NAMALWA (cell line): ENCODE measurements around the gene SGSM1.
A peak's percentile ranks its signal among the peaks of the same experiment; 100 is the strongest.
"Not testable (repeated sequence)": the region's sequence is repeated elsewhere in the genome, so short reads cannot be mapped to it uniquely, and the experiment has no call there.

Source experiments
- DNase-seq: peaks from one replicate; pipeline ENCODE4 v3.0.0-alpha.2; 2015; ENCODE audit warnings: low spot score

Gene SGSM1

DNA sequence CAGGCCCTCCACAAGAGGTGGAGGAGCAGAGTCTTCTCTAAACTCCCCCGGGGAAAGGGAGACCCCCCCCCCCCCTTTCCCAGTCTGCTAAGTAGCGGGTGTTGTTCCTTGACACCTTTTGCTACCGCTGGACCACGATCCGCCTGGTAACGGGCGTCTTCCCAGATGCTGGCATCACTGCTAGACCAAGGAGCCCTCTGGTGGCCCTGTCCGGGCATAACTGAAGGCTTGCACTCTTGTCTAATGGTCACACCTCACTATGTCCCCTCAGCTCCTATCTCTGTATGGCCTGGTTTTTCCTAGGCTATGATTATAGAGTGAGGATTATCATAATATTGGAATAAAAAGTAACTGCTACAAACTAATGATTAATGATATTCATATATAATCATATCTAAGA is 31.5 kb downstream of the SGSM1 start:
- DNase-seq = not testable (repeated sequence)

DNA sequence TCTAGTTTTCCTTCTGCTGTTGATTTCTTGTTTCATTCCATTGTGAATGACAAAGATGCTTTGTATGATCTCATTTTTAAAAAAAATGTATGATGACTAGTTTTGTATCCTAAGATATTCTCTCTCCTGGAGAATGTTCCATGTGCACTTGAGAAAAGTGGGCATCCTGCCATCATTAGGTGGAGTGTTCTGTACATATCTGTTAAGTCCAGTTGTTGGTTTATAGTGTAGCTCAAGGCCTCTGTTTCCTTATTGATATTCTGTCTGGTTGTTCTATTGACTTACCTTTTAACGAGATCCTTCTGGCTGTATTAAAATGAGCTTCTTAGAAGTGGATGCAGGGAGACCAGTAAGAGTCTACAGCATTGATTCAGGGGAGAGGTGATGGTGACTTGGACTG is 35.2 kb downstream of the SGSM1 start:
- no peak for DNase-seq

DNA sequence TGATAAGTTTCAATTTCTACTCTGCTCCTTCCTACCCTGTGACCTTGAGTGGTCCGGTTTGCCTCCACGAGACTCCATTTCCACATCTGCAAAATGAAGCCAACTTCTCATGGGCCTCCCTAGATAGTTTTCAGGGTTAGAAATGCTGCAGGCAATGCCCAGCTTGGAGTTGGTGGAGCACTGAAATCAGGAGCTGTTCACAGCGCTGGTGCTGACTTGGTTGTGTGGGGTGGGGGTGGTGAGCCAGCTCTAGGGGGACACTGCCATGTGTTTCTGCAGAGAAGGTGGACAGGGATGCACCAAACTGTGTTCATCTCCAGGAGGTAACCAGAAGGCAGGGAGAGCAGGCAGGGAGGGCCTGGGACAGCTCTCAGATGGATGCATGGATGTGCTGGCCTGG is 37.0 kb downstream of the SGSM1 start:
- DNase-seq = no peak

DNA sequence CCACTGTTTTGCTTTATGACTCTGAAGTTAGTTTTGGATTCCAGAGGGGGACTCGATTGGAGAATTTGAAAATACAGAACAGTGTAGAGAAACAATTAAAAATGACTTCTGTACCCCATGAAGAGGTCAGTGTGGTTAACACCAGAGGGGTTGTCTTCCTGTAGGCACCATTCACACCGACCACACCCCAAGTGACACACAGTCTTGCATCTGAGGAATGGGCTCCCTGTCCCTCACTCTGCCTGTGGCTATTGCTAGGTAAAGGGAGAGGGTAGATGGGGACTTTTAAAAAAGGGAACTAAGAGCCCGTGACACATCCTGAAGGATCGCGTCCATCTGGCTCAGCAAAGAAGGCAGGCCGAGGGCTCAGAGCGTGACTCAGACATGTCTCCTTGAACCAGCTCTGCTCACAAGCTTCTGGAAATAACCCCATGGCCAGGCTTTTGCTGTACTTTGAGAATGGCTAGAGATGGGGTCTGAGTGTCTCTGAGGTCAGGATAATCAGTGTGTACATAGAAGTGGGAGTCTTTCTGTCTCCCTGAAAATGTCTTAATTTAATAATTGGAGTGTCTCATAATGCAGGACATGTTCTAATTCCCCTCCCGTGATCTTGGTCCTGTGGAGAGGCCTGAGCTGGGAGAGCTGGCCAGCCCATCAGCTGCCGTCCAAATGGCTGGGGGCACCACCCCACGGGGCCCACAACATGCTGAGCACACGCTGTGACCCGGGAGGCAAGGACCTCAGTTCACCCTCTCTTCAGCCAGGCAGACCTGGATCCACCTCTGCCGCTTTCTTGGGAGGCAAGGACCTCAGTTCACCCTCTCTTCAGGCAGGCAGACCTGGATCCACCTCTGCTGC is 39.3 kb downstream of the SGSM1 start:
- no peak for DNase-seq

DNA sequence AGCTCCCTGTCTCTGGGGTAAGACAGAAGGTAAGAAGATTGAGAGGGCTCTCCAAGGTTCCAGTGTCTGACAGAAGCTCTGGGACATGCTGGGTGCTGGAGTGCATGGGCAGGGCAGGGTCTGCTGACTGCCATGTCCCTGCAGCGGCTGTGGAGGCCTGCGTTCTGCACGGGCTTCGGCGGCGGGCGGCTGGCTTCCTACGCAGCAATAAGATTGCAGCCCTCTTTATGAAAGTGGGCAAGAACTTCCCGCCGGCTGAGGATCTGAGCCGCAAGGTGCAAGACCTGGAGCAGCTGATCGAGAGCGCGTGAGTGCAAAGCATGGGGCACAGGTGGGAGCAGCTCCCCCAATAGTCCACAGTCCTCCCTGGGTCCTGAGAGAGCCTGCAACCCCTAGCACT is 41.5 kb downstream of the SGSM1 start:
- no peak for DNase-seq

DNA sequence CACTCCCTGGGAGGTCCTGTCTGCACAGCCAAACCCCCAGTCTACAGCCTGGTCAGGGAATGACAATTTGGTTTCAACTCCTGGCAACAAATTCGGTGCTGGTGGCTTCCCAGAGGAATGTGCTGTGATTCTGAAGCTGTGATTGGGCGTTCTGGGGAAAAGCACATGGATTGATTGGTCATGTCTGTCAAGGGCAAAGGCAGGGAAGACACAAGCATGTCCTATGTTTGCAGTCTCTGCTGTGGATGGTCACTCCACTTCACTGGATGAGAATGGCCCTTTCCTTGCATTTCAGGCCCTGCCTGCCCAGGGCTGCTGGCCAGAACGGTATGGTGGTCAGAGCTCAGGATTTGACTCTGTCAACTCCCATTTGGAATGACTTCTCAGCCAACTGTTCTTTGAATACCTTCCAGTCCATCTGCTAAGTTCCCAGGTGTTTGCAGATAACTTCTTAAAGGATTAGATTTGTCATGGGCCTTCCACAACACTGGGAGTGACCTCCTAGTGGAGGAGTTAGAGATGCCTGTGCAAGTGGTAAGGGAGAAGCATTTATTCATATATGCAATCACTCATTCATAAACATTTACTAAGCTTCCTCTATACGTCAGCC is 42.7 kb downstream of the SGSM1 start:
- no peak for DNase-seq

DNA sequence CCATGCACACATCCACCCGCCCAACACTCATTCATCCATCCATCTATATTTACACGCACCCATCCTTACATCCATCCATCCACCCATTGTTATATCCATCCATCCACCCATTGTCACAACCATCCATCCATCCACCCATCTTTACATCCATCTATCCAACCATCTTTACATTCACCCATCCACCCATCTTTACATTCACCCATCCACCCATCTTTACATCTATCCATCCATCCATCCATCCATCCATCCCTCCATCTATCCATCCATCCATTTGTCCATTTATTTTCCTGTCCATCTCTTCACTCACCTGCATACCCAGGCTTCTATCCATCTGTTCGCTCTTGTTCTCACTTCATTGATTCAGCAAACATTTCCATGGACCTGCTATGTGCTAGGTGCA is 49.8 kb downstream of the SGSM1 start:
- DNase-seq = no peak

DNA sequence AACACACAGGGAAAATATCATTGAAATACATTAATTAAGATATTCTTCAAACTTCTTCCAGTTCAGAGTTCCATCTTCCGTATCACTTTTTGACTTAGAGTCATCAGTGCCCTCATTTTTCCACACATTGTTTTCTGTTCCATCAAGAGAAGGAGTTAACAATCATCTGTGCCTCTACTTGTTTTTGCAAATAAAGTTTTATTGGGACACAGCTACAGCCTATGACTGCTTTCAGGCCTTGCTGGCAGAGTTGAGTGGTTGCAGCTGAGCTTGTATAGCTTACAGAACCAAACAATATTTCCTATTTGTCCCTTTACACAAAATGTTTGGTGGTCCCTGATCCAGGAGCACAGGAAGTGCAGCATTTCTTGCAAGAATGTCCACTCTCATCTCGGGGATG is 51.6 kb downstream of the SGSM1 start:
- DNase-seq = no peak

DNA sequence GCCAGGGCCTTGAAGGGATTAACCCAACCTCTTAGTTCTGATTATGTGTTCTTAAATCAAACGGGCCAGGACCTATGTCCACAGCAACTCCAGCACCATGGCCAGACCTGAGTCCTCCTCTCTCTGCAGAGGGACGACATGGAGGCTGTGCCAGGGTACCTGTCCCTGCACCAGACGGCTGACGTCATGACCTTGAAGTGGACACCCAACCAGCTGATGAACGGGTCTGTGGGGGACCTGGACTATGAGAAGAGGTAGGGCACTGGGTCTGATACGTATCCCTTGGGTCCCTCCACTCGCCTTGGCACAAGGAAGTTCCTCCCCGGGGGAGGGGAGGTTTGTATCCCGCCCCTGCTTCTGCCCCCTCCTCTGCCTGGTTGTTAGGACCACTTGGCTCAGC is 53.6 kb downstream of the SGSM1 start:
- no peak for DNase-seq

DNA sequence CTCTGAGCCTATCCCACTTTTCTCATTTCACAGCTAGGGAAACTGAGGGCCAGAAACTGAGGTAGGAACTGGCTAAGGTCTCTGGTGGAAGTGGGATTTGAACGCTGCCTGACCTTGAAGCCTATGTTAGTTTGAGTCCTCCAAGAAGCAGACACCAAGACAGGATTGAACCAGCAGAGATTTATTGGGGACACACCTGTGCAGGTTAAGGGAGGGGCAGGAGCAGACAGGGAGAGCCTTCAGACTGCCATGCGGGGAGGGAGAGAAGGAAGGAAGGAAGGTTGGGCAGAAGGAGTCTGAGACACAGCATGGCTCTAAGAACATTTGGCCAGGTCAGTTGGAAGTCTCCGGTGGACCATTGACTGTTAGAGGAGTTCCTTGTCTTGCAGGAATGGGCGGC is 59.5 kb downstream of the SGSM1 start:
- no peak for DNase-seq

DNA sequence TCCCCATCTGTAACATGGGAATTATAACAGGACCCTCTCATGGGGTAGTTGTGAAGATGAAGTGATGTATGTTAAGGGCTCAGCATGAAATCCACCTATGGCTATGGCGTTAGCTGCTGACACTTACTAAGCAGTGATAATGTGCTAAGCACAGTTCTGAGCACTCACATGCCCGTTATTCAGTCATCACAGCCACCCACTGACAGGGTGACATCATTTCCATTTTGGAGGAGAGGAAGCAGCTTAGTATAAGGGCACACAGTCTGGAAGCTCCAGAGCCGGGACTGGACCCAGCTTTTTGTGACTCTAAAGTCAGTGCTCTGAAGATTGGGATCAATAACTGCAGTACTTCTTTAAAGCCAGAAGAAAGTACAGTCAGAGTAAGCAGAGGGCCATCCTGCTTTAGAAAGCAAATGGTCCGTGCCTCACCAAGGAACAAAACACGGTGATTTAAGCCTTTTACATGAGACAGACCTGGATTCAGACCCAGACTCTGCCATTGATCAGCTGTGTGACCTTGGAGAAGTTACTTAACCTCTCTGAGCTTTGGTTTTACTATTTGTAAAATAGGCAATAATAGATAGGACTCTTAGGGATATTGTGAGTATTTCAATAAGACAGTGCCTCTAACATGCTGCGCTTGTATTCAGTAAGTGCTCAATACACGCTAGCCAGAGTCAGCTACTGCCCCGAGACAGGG is 61.5 kb downstream of the SGSM1 start:
- DNase-seq = no peak

DNA sequence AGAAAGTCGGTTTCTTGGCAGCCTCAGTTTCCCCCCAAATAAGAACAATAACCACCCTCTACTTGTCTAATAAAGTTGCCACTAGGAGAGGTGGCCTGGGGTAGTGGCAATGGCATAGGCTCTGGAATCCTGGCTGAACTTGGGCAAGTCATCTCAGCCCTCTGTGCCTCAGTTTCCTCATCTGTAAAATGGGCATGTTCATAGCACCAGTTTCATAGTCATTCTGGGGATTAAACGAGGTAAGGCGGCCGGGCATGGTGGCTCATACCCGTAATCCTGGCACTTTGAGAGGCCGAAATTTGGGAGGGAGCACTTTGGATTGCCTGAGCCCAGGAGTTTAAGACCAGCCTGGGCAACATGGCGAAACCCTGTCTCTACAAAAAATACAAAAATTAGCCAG is 63.0 kb downstream of the SGSM1 start:
- no peak for DNase-seq

DNA sequence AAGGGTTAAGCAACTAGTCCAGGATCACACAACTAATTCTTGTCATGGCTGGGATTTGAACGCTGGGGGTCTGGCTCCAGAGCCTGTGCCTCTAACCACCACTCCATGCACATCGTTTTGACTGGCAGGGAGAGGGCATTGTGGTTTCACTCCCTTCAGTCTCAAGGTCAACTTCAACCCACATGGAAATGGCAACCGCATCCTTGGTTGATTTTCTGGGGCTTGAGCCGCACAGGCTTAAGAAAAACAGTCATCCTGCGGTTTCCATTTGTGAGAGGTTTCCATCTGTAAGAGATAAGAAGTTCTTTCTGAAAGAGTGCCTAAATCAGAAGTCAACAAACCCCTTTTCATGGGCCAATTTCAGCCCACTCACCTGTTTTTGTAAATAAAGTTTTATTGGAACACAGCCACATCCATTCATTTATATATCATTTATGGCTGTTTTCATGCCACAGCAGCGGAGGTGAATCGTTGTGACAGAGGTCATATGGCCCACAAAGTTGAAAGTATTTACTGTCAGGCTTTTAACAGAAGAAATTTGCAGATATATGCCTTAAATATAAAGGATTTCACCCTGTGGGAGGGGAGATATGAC is 65.7 kb downstream of the SGSM1 start:
- DNase-seq = no peak

DNA sequence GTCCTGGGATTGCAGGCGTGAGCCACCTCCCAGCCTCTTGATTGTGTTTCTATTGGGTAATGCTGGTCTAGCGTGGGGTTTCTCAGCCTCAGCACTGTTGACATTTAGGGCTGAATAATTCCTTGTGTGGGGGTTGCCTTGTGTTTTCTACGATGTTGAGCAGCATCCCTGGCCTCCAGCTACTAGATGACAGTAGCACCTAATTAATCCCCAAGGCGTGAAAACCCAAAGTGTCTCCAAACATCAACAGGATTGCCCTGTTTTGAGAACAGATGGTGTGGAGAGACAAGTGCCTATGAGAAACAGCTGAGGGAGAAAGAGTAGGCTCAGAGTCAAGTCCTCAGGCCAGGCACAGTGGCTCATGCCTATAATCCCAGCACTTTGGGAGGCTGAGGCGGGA is 67.2 kb downstream of the SGSM1 start:
- no peak for DNase-seq

DNA sequence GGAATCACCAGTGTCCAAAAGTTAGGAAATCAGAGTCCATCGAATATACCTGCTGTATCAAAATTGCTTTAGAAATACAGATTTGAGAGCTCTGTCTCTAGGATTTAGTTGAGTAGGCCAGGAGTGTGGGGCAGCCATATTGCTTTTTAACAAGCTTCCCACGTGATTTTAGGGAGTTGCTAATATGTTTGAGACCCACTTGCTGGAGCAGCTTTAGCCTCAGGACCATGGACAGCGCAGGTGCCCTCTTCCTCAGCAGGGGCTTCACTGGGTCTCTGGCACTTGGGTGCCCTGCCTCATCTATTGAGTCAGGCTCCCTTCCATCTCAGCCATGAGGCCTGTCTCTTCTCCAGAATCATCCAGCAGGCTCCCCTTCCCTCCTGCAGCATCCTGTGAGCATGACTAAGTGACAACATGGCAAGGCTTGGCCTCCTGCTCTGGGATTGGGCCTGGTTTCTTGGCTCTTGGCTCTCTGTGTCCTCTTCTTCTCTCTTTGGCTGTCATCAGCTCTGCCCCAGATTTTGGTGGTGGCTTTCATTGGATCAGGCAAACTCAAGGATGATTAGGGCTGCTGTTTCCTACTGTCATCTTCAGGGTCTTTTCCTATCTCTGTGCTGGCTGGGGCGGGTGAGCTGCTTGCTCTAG is 70.0 kb downstream of the SGSM1 start:
- DNase-seq = peak; percentile 41

DNA sequence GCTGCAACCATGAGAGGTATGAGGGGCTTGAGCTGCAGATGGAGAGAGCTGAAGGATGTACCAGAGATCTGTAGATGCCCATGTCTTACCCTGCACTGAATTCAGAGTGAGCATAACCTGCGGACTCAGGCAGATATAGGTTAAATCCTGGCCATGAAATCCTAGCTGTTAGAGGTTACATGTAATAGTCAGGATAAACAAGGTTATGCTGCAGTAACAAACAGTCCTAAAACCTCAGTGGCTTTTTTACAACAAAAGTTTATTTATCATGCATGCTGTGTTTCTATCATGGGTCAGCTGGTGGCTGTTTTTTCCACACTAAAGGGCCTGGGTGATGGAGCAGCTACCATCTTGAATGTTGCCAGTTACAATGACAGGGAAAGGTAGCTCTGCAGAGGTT is 70.7 kb downstream of the SGSM1 start:
- DNase-seq = no peak

DNA sequence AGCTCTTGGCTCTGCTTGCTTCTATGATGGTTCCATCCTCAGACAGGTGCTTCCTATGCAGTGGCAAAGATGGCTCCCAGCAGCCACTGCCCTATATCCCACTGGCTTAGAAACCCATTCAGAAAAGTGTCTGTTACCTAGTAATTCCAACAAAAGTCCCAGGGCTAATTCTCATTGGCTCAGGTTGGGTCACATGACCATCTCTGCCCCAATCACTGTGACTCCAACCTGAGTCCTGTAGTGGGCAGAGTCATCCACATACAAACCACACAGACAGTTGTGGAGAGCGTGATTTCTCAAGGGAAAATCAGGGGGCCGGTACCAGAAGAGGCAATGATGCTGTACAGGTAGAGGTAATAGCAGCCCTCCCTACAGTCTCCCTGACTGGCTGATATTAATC is 73.0 kb downstream of the SGSM1 start:
- DNase-seq = peak; percentile 42

DNA sequence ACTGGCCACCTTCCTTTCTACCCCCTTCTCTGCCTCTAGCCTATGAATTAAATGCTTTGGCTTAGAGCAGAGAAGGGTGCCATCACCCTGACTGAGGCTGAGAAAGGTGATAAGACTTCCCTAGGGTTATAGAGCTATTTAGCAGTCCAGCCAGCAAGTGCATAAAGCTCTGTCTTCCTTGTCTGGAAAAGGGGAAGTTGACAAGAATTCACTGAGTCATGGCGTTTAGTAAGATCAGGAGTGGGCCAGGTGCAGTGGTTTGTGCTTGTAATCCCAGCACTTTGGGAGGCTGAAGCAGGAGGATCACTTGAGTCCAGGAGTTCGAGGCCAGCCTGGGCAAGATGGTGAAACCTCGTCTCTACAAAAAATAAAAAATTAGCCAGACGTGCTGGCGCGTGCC is 77.4 kb downstream of the SGSM1 start:
- no peak for DNase-seq

DNA sequence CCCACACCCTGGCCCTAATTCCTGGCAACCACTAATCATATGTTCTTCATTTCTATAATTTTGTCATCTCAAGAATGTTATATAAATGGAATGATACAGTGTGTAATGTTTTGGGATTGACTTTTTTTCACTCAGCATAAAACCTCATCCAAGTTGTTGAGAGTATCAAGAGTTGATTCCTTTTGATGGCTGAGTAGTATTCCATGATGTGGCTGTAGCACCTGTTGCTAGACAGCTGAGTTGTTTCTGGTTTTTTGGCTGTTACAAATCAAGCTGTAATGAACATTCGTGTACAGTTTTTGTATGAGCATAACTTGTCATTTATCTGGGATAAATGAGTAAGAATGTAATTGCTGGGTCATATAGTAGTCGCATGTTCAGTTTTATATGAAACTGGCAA is 81.2 kb downstream of the SGSM1 start:
- no peak for DNase-seq

DNA sequence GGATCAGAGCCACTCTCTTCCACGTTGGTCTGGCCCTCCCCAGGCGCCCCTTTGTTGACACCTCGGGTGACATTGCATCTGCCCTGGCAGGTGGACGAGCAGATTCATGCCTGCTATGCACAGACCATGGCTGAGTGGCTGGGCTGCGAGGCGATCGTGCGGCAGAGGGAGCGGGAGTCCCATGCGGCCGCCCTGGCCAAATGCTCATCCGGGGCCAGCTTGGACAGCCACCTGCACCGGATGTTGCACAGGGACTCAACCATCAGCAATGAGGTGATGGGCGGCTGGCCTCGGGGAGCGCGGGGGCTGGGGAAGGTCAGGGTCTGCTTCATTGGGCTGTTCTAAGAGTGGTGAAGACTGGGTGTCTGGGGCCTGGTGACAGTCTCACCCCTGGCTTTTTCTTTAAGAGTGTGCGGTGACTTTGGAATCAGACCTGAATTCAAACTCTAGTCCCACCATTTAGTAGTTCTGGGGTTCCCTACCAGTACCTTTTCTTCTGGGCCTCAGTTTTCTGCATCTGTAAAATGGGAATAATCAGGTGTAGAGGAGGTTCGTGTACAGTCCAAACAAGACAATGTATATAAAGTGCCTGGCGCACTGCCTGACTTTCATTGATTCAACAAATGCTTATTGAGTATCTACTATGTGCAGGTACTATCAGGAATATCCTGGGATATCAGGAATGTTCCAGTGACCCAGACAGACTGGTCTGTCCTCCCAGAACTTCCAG is 87.5 kb downstream of the SGSM1 start:
- DNase-seq = no peak

DNA sequence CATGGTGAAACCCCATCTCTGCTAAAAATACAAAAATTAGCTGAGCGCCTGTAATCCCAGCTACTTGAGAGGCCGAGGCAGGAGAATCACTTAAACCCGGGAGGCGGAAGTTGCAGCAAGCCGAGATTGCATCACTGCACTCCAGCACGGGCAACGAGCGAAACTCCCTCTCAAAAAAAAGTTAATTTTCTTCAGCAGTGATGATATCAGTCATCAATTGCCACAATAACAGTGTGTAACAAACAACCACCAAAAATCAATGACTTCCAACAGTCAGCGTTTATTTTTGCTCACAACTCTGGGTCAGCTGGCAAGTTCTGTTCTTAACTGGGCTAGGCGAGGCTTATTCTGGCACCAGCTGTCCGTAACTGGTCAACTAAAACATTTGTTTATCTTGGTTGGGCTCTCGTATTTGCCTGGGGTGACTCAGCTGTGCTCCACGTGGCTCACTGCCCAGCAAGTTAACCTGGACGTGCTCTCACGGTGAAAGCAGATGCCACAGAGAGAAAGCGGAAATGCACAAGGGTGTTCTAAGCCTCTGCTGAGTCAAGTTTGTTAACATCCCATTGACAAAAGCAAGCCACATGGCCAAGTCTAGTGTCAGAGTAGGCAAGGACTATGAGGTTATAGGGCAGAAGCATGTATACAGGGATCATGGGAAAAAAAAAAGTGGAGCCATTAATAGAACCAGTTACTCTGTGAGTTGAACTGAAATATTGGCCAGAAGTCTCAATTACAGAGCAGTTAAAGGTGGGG is 88.4 kb downstream of the SGSM1 start:
- DNase-seq = no peak
